ENCODE results near the gene CSPG5. TPM values are rescaled to one million over a fixed set of nuclear protein-coding genes. Genes with fewer than 3 reads are reported as not detected.

Gene CSPG5
- total RNA-seq, 1 experiment from 2014 or later, result 0.66 TPM

- DNase-seq (no peak), ATAC-seq (no peak)
- Histone ChIP-seq H2AFZ (ENCODE audit: low read length) (no peak overlapping the region), H3K9ac (ENCODE audit: low read length) (no peak overlapping the region), H3K4me3 (ENCODE audit: low read length) (no peak overlapping the region), H3K79me2 (ENCODE audit: low read length) (no peaks in the 10 kb centered on the region), H4K20me1 (ENCODE audit: low read length) (no peaks in the 10 kb centered on the region), H3K4me1 (ENCODE audit: insufficient read depth, low read length) (no peaks in the 10 kb centered on the region), H3F3A (ENCODE audit: low read length, unreplicated experiment) (no peaks in the 10 kb centered on the region), H3K36me3 (ENCODE audit: low read depth, low read length) (no peaks in the 10 kb centered on the region), H3K9me2 (replicated peaks; ENCODE audit: low read length) (no peaks in the 10 kb centered on the region), H3K4me2 (ENCODE audit: low read length) (no peak overlapping the region), H3K27ac (ENCODE audit: low read length) (no peak overlapping the region), H3K9me3 (ENCODE audit: low read length) (no peaks in the 10 kb centered on the region), H3K27me3 (ENCODE audit: low read length) (no peaks in the 10 kb centered on the region)
- intact Hi-C loops (cut with micrococcal nuclease), result no loop called here
- ChIA-PET CTCF (no interaction called here), POLR2A (ENCODE audit: unreplicated experiment) (no interaction called here)
- BruUV-seq (replicated peaks), result no TSS peak
- no peak for TF ChIP-seq EZH2phosphoT487 (IDR thresholded peaks at IDR 0.05; ENCODE audit: borderline replicate concordance, low read length)
- no peak for TF ChIP-seq EZH2 (IDR thresholded peaks at IDR 0.05; ENCODE audit: low read length, unreplicated experiment)
- no peak for TF ChIP-seq CTCF (conservative IDR thresholded peaks at IDR 0.05; ENCODE audit: low read depth, low read length)
Observed at GRCh38 chr3:47571391-47572175, 7.1 kb downstream of the CSPG5 start.

- no peaks in the 10 kb centered on the region for H3K4me1 ChIP-seq (ENCODE audit: insufficient read depth, low read length)
- BruUV-seq (replicated peaks), result no TSS peak
- no peaks in the 10 kb centered on the region for H3K9me3 ChIP-seq (ENCODE audit: low read length)
- no peak overlapping the region for H3K27ac ChIP-seq (ENCODE audit: low read length)
- H4K20me1 ChIP-seq (ENCODE audit: low read length), result no peaks in the 10 kb centered on the region
- ChIA-PET CTCF (no interaction called here), POLR2A (ENCODE audit: unreplicated experiment) (no interaction called here)
- no peak overlapping the region for H3K9ac ChIP-seq (ENCODE audit: low read length)
- no peaks in the 10 kb centered on the region for H3F3A ChIP-seq (ENCODE audit: low read length, unreplicated experiment)
- ATAC-seq, result no peak
- H3K9me2 ChIP-seq (replicated peaks; ENCODE audit: low read length), result no peaks in the 10 kb centered on the region
- intact Hi-C loops (cut with micrococcal nuclease), result no loop called here
- no peaks in the 10 kb centered on the region for H3K36me3 ChIP-seq (ENCODE audit: low read depth, low read length)
- no peak overlapping the region for H2AFZ ChIP-seq (ENCODE audit: low read length)
- TF ChIP-seq EZH2phosphoT487 (IDR thresholded peaks at IDR 0.05; ENCODE audit: borderline replicate concordance, low read length) (no peak), CTCF (conservative IDR thresholded peaks at IDR 0.05; ENCODE audit: low read depth, low read length) (no peak), EZH2 (IDR thresholded peaks at IDR 0.05; ENCODE audit: low read length, unreplicated experiment) (no peak)
- no peak overlapping the region for H3K4me2 ChIP-seq (ENCODE audit: low read length)
- no peak overlapping the region for H3K4me3 ChIP-seq (ENCODE audit: low read length)
- no peaks in the 10 kb centered on the region for H3K79me2 ChIP-seq (ENCODE audit: low read length)
- no peak for DNase-seq
- H3K27me3 ChIP-seq (ENCODE audit: low read length), result no peaks in the 10 kb centered on the region
Observed at GRCh38 chr3:47568901-47569300, 9.8 kb downstream of the CSPG5 start.

- H3K79me2 ChIP-seq (ENCODE audit: low read length), result no peaks in the 10 kb centered on the region
- no peaks in the 10 kb centered on the region for H3F3A ChIP-seq (ENCODE audit: low read length, unreplicated experiment)
- no peak overlapping the region for H3K4me2 ChIP-seq (ENCODE audit: low read length)
- no peaks in the 10 kb centered on the region for H3K9me2 ChIP-seq (replicated peaks; ENCODE audit: low read length)
- H3K27ac ChIP-seq (ENCODE audit: low read length), result no peak overlapping the region
- ATAC-seq (no peak), DNase-seq (no peak)
- POLR2A ChIA-PET (ENCODE audit: unreplicated experiment), result no interaction called here
- H3K27me3 ChIP-seq (ENCODE audit: low read length), result no peaks in the 10 kb centered on the region
- no peaks in the 10 kb centered on the region for H3K36me3 ChIP-seq (ENCODE audit: low read depth, low read length)
- intact Hi-C loops (cut with micrococcal nuclease), result no loop called here
- no peak overlapping the region for H3K4me3 ChIP-seq (ENCODE audit: low read length)
- H3K4me1 ChIP-seq (ENCODE audit: insufficient read depth, low read length), result no peaks in the 10 kb centered on the region
- H2AFZ ChIP-seq (ENCODE audit: low read length), result no peak overlapping the region
- CTCF ChIA-PET, result no interaction called here
- H3K9me3 ChIP-seq (ENCODE audit: low read length), result no peaks in the 10 kb centered on the region
- TF ChIP-seq EZH2phosphoT487 (IDR thresholded peaks at IDR 0.05; ENCODE audit: borderline replicate concordance, low read length) (no peak), EZH2 (IDR thresholded peaks at IDR 0.05; ENCODE audit: low read length, unreplicated experiment) (no peak), CTCF (conservative IDR thresholded peaks at IDR 0.05; ENCODE audit: low read depth, low read length) (no peak)
- H3K9ac ChIP-seq (ENCODE audit: low read length), result no peak overlapping the region
- no peaks in the 10 kb centered on the region for H4K20me1 ChIP-seq (ENCODE audit: low read length)
- BruUV-seq (replicated peaks), result no TSS peak
Observed at GRCh38 chr3:47567149-47567548, 11.5 kb downstream of the CSPG5 start.

All from PC-3 (cell line).